HepG2 (cell line): ENCODE data around the gene CRYAB. TPM values are rescaled to one million over a fixed set of nuclear protein-coding genes. Genes with fewer than 3 reads are reported as not detected.

ENCODE experiments used
- ATAC-seq: fragments of 200-7000 bp; cut with Tn5 transposase; 3 replicates; pipeline ENCODE4 v1.9.1; 2020; ENCODE audit warnings: mild to moderate bottlenecking, moderate library complexity
- BruUV-seq: library from RNA; stranded (reverse); fragments of 400-500 nt; replicated peaks from 2 replicates; lab custom pipeline; 2021; lab: Mats Ljungman, UMichigan
- CTCF ChIA-PET: fragments of 300-600 bp; formaldehyde crosslinking; extraction: SDS; loops from one replicate; lab custom pipeline; 2021; ENCODE audit warnings: low total read pairs, inconsistent platforms, low intra/inter-chr PET ratio; lab: Yijun Ruan, JAX
- POLR2A ChIA-PET: fragments of 350-600 bp; sonication (Branson Sonifier 250); formaldehyde crosslinking; loops from one replicate; lab custom pipeline; 2020; ENCODE audit warnings: antibody characterized with exemption, inconsistent platforms; lab: Yijun Ruan, JAX
- DNase-seq: peaks from one replicate; pipeline ENCODE4 v3.0.0-alpha.2; 2015; ENCODE audit warnings: low spot score
- FAIRE-seq: peaks from 3 replicates; lab custom pipeline; 2011; peaks lifted over from hg19 to GRCh38; lab: Jason Lieb, UNC
- H2AFZ ChIP-seq: one replicate; pipeline ENCODE4 v1.6.1; 2011; ENCODE audit warnings: low read length, inconsistent platforms
- H3K27ac ChIP-seq: fragments of 300-600 bp; 3 replicates; pipeline ENCODE4 v1.8.0; 2011; ENCODE audit warnings: mixed run types, mild to moderate bottlenecking, mixed read lengths, low read length, inconsistent platforms; ENCODE audit not compliant: insufficient read depth; ENCODE audit errors: extremely low read length
- H3K27me3 ChIP-seq, 2 experiments: fragments of 200-600 bp in 1 of 2; 2 replicates in 1 of 2; 3 replicates in 1 of 2; pipeline versions ENCODE4 v1.6.0 to v1.8.0; 2011; ENCODE audit warnings: low read length in 2 of 2, mild to moderate bottlenecking in 2 of 2, moderate library complexity in 2 of 2, inconsistent platforms in 1 of 2; ENCODE audit not compliant: insufficient read depth in 2 of 2, control insufficient read depth in 1 of 2
- H3K36me3 ChIP-seq, 2 experiments: fragments of 200-600 bp in 1 of 2; replicated peaks in 1 of 2; 2 replicates in 1 of 2; 3 replicates in 1 of 2; pipeline versions ENCODE4 v1.5.1 to v1.8.0; 2011; ENCODE audit warnings: low read length in 2 of 2, inconsistent platforms in 1 of 2; ENCODE audit not compliant: insufficient read depth in 2 of 2, control insufficient read depth in 1 of 2
- H3K4me1 ChIP-seq: 2 replicates; pipeline ENCODE4 v1.5.1; 2012; ENCODE audit warnings: low read length, inconsistent platforms; ENCODE audit not compliant: insufficient read depth
- H3K4me2 ChIP-seq: 2 replicates; pipeline ENCODE4 v1.6.0; 2011; ENCODE audit warnings: low read depth, low read length, inconsistent platforms
- H3K4me3 ChIP-seq, 3 experiments: fragments of 200-600 bp in 1 of 3; sonication (generic), shearing (Covaris generic) in 1 of 3; replicated peaks in 1 of 3; 2 replicates each; pipeline ENCODE4 v1.5.1; 2011 to 2016; ENCODE audit warnings: low read length in 3 of 3, inconsistent platforms in 2 of 3, low read depth in 2 of 3, mild to moderate bottlenecking in 2 of 3, control low read depth in 1 of 3, mixed read lengths in 1 of 3; ENCODE audit not compliant: insufficient read depth in 1 of 3
- H3K79me2 ChIP-seq: one replicate; pipeline ENCODE4 v1.6.1; 2011; ENCODE audit warnings: low read length, inconsistent platforms; ENCODE audit not compliant: insufficient read depth
- H3K9ac ChIP-seq: 2 replicates; pipeline ENCODE4 v1.6.0; 2011; ENCODE audit warnings: mild to moderate bottlenecking, low read depth, low read length, inconsistent platforms; ENCODE audit not compliant: insufficient read depth
- H3K9me3 ChIP-seq: 2 replicates; pipeline ENCODE4 v1.5.1; 2012; ENCODE audit warnings: mild to moderate bottlenecking, low read length
- H4K20me1 ChIP-seq: 2 replicates; pipeline ENCODE4 v1.6.0; 2011; ENCODE audit warnings: inconsistent platforms, mild to moderate bottlenecking, low read length, moderate library complexity; ENCODE audit not compliant: insufficient read depth
- SUZ12 ChIP-seq: fragments of 150-350 bp; IDR thresholded peaks from 2 replicates; pipeline ENCODE4 v1.6.1; 2014; ENCODE audit warnings: low read depth, low read length
- TOPORS ChIP-seq: sonication (generic); formaldehyde crosslinking; IDR thresholded peaks from 2 replicates; pipeline ENCODE4 v1.8.0; 2023; ENCODE audit warnings: mild to moderate bottlenecking, missing genetic modification reagents
- YEATS2 ChIP-seq: sonication (generic); formaldehyde crosslinking; IDR thresholded peaks from 2 replicates; pipeline ENCODE4 v1.4.0; 2020; ENCODE audit warnings: missing genetic modification reagents, borderline replicate concordance
- ZFX ChIP-seq: sonication (generic); formaldehyde crosslinking; IDR thresholded peaks from 2 replicates; pipeline ENCODE4 v1.4.0; 2020; ENCODE audit warnings: mild to moderate bottlenecking, low read depth, missing genetic modification reagents, moderate library complexity
- ZNF343 ChIP-seq: sonication (generic); formaldehyde crosslinking; IDR thresholded peaks from 2 replicates; pipeline ENCODE4 v1.4.0; 2020; ENCODE audit warnings: mild to moderate bottlenecking, missing genetic modification reagents
- ZNF382 ChIP-seq: sonication (generic); formaldehyde crosslinking; IDR thresholded peaks from 2 replicates; pipeline ENCODE4 v1.5.0; 2020; ENCODE audit warnings: missing genetic modification reagents, mild to moderate bottlenecking, borderline replicate concordance
- ZNF589 ChIP-seq: sonication (generic); formaldehyde crosslinking; conservative IDR thresholded peaks from 2 replicates; pipeline ENCODE4 v1.8.0; 2022; ENCODE audit warnings: mild to moderate bottlenecking, moderate library complexity, missing genetic modification reagents
- ZSCAN20 ChIP-seq: sonication (generic); formaldehyde crosslinking; IDR thresholded peaks from 2 replicates; pipeline ENCODE4 v1.4.0; 2020; ENCODE audit warnings: missing genetic modification reagents, mild to moderate bottlenecking, borderline replicate concordance
- WGBS: methylation state at CpG from one replicate; pipeline ENCODE4 v1.1.6; 2017; ENCODE audit warnings: low lambda C conversion rate; 5-methylcytosine and 5-hydroxymethylcytosine counted together
- in situ Hi-C: cut with HindIII; loops from 2 replicates; pipeline ENCODE4 v1.10.0; 2017; ENCODE audit warnings: low pct_unique_long_range_greater_than_20kb; ENCODE audit not compliant: extremely low pct_ligation_motif_present
- intact Hi-C: fragments of 100-400 bp; cut with micrococcal nuclease; formaldehyde crosslinking; loops from one replicate; pipeline ENCODE4 v1.10.0; 2022; ENCODE audit not compliant: unreplicated experiment
- polyA plus RNA-seq, 8 experiments: library from polyadenylated mRNA; depleted of rRNA in 3 of 8; stranded (reverse) in 7 of 8; unstranded in 1 of 8; fragments of >200 nt; fragmentation: Illumina TruSeq in 4 of 8; extraction: Trizol in 4 of 8; gene quantifications; 2 replicates each; pipeline versions ENCODE4 v1.2.1 to v1.2.3, GENCODE V29; 2011 to 2016; ENCODE audit warnings: low read depth in 4 of 8, missing spikeins in 1 of 8, mixed read lengths in 1 of 8; ENCODE audit not compliant: insufficient read depth in 1 of 8
- total RNA-seq, 5 experiments: library from RNA; depleted of rRNA; stranded (reverse); fragments of >200 nt; fragmentation: Illumina TruSeq; extraction: Trizol; gene quantifications; 2 replicates each; pipeline ENCODE4 v1.2.3, GENCODE V29; 2016; ENCODE audit warnings: low read depth in 1 of 5
- TF ChIP-seq, protein P1 (sequence below): sonication (generic); formaldehyde crosslinking; IDR thresholded peaks from 2 replicates; pipeline ENCODE4 v1.5.0; 2020; ENCODE audit warnings: mild to moderate bottlenecking, low read depth, missing genetic modification reagents, borderline replicate concordance
- TF ChIP-seq, protein P2 (sequence below): sonication (generic); formaldehyde crosslinking; IDR thresholded peaks from 2 replicates; pipeline ENCODE4 v1.5.0; 2020; ENCODE audit warnings: mild to moderate bottlenecking, missing genetic modification reagents
- TF ChIP-seq, protein P3 (sequence below): IDR thresholded peaks from 2 replicates; pipeline ENCODE4 v1.6.1; 2016
- TF ChIP-seq, protein P4 (sequence below): sonication (generic); formaldehyde crosslinking; IDR thresholded peaks from 2 replicates; pipeline ENCODE4 v1.4.0; 2020; ENCODE audit warnings: low read depth, mild to moderate bottlenecking, missing genetic modification reagents
- TF ChIP-seq, protein P5 (sequence below): sonication (generic); formaldehyde crosslinking; IDR thresholded peaks from 2 replicates; pipeline ENCODE4 v1.4.0; 2020; ENCODE audit warnings: mild to moderate bottlenecking, missing genetic modification reagents
- TF ChIP-seq, protein P6 (sequence below): sonication (generic); formaldehyde crosslinking; IDR thresholded peaks from 2 replicates; pipeline ENCODE4 v1.5.0; 2020; ENCODE audit warnings: mild to moderate bottlenecking, missing genetic modification reagents, moderate library complexity

CRYAB gene
- total and polyA plus RNA-seq, 2 of the 13 experiments (the other 11 are each of a cell fraction or from before 2014, with no cell fraction given): 0.55 to 1.1 TPM

DNA sequence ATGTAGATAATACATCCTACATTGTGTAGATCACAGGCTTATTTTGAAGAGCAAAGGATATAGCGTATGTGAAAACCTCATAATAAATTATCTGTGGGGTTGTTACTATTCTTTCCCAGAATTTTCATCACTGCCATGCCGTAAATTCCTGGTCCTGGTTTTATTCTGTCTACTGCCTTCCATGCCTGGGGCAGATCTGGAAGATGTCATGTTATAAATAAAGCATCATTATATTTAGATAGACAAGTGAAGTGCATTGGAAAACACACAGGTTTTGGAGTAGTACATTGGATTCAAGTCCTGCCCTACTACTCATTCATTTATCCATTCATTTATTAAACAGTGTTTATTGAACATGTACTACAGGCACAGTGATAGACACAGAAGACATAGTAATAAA is 9.3 kb upstream of the CRYAB start:
- 67% methylated on average over 2 of the region's 2 CpGs for WGBS
- Histone ChIP-seq H3K36me3 (no peaks in the 10 kb centered on the region), H3K4me2 (no peak overlapping the region), H3K27me3 (no peaks in the 10 kb centered on the region), H3K9me3 (no peaks in the 10 kb centered on the region), H2AFZ (no peak overlapping the region), H3K4me1 (peaks cover 96% of the 10 kb centered on the region), H3K4me3 (no peak overlapping the region), H3K27ac (no peak overlapping the region), H3K79me2 (no peaks in the 10 kb centered on the region), H3K9ac (no peak overlapping the region), H4K20me1 (no peaks in the 10 kb centered on the region)
- no peak for FAIRE-seq
- intact Hi-C loops: no loop called here
- no TSS peak for BruUV-seq
- no peak for DNase-seq
- no peak for ATAC-seq
- in situ Hi-C loops: no loop called here
- POLR2A ChIA-PET: no interaction called here
- CTCF ChIA-PET: no interaction called here
- TF ChIP-seq, protein P1, sequence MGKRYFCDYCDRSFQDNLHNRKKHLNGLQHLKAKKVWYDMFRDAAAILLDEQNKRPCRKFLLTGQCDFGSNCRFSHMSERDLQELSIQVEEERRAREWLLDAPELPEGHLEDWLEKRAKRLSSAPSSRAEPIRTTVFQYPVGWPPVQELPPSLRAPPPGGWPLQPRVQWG: no peak
- TF ChIP-seq, protein P2, sequence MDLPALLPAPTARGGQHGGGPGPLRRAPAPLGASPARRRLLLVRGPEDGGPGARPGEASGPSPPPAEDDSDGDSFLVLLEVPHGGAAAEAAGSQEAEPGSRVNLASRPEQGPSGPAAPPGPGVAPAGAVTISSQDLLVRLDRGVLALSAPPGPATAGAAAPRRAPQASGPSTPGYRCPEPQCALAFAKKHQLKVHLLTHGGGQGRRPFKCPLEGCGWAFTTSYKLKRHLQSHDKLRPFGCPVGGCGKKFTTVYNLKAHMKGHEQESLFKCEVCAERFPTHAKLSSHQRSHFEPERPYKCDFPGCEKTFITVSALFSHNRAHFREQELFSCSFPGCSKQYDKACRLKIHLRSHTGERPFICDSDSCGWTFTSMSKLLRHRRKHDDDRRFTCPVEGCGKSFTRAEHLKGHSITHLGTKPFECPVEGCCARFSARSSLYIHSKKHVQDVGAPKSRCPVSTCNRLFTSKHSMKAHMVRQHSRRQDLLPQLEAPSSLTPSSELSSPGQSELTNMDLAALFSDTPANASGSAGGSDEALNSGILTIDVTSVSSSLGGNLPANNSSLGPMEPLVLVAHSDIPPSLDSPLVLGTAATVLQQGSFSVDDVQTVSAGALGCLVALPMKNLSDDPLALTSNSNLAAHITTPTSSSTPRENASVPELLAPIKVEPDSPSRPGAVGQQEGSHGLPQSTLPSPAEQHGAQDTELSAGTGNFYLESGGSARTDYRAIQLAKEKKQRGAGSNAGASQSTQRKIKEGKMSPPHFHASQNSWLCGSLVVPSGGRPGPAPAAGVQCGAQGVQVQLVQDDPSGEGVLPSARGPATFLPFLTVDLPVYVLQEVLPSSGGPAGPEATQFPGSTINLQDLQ (CRISPR knock-in tag): no peak
- TF ChIP-seq, protein P3, sequence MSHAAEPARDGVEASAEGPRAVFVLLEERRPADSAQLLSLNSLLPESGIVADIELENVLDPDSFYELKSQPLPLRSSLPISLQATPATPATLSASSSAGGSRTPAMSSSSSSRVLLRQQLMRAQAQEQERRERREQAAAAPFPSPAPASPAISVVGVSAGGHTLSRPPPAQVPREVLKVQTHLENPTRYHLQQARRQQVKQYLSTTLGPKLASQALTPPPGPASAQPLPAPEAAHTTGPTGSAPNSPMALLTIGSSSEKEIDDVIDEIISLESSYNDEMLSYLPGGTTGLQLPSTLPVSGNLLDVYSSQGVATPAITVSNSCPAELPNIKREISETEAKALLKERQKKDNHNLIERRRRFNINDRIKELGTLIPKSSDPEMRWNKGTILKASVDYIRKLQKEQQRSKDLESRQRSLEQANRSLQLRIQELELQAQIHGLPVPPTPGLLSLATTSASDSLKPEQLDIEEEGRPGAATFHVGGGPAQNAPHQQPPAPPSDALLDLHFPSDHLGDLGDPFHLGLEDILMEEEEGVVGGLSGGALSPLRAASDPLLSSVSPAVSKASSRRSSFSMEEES (CRISPR knock-in tag): no peak
- TF ChIP-seq ZNF589 (CRISPR knock-in tag) (no peak), ZSCAN20 (CRISPR knock-in tag) (no peak), ZNF382 (CRISPR knock-in tag) (no peak), ZNF343 (CRISPR knock-in tag) (no peak), YEATS2 (CRISPR knock-in tag) (no peak), ZFX (no peak), SUZ12 (no peak), TOPORS (CRISPR knock-in tag) (no peak)
- TF ChIP-seq, protein P4, sequence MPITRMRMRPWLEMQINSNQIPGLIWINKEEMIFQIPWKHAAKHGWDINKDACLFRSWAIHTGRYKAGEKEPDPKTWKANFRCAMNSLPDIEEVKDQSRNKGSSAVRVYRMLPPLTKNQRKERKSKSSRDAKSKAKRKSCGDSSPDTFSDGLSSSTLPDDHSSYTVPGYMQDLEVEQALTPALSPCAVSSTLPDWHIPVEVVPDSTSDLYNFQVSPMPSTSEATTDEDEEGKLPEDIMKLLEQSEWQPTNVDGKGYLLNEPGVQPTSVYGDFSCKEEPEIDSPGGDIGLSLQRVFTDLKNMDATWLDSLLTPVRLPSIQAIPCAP (CRISPR knock-in tag): no peak
- TF ChIP-seq, protein P5, sequence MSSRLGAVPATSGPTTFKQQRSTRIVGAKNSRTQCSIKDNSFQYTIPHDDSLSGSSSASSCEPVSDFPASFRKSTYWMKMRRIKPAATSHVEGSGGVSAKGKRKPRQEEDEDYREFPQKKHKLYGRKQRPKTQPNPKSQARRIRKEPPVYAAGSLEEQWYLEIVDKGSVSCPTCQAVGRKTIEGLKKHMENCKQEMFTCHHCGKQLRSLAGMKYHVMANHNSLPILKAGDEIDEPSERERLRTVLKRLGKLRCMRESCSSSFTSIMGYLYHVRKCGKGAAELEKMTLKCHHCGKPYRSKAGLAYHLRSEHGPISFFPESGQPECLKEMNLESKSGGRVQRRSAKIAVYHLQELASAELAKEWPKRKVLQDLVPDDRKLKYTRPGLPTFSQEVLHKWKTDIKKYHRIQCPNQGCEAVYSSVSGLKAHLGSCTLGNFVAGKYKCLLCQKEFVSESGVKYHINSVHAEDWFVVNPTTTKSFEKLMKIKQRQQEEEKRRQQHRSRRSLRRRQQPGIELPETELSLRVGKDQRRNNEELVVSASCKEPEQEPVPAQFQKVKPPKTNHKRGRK (CRISPR knock-in tag): no peak
- TF ChIP-seq, protein P6, sequence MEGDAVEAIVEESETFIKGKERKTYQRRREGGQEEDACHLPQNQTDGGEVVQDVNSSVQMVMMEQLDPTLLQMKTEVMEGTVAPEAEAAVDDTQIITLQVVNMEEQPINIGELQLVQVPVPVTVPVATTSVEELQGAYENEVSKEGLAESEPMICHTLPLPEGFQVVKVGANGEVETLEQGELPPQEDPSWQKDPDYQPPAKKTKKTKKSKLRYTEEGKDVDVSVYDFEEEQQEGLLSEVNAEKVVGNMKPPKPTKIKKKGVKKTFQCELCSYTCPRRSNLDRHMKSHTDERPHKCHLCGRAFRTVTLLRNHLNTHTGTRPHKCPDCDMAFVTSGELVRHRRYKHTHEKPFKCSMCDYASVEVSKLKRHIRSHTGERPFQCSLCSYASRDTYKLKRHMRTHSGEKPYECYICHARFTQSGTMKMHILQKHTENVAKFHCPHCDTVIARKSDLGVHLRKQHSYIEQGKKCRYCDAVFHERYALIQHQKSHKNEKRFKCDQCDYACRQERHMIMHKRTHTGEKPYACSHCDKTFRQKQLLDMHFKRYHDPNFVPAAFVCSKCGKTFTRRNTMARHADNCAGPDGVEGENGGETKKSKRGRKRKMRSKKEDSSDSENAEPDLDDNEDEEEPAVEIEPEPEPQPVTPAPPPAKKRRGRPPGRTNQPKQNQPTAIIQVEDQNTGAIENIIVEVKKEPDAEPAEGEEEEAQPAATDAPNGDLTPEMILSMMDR (CRISPR knock-in tag): no peak
